ENCODE results near the gene SPEM3. TPM values are rescaled to one million over a fixed set of nuclear protein-coding genes. Genes with fewer than 3 reads are reported as not detected.
A peak's percentile ranks its signal among the peaks of the same experiment; 100 is the strongest.

Gene SPEM3
- total and polyA plus RNA-seq, 2 experiments from 2014 or later, result not detected

- Histone ChIP-seq H4K20me1 (ENCODE audit: insufficient read depth) (no peaks in the 10 kb centered on the region), H3K36me3 (ENCODE audit: low read depth) (no peaks in the 10 kb centered on the region), H3K9me3 (ENCODE audit: low read depth) (no peaks in the 10 kb centered on the region), H3K79me2 (ENCODE audit: insufficient read depth) (no peaks in the 10 kb centered on the region), H3K9ac (no peak overlapping the region), H3K4me3 (no peak overlapping the region), H3K27ac (no peak overlapping the region), H3K4me1 (ENCODE audit: insufficient read depth) (peaks cover 6% of the 10 kb centered on the region), H3K4me2 (ENCODE audit: unreplicated experiment) (no peak overlapping the region), H3F3A (ENCODE audit: insufficient read depth) (no peaks in the 10 kb centered on the region), H3K9me2 (ENCODE audit: insufficient read depth) (no peaks in the 10 kb centered on the region), H3K27me3 (replicated peaks; ENCODE audit: insufficient read depth) (no peaks in the 10 kb centered on the region), H2AFZ (no peak overlapping the region)
- in situ Hi-C loops (cut with MboI), result no loop called here
- no peak for TF ChIP-seq EZH2 (IDR thresholded peaks at IDR 0.05; ENCODE audit: insufficient read depth, poor library complexity, severe bottlenecking)
- no peak for TF ChIP-seq EZH2phosphoT487 (IDR thresholded peaks at IDR 0.05; ENCODE audit: insufficient read depth, low read depth)
- 77 to 82% methylated on average over 10 of the region's 10 CpGs for WGBS, 2 experiments (ENCODE audit: low coverage in 1 of 2, low lambda C conversion rate in 2 of 2, missing lambda C conversion rate in 2 of 2)
- DNase-seq, result no peak
These were observed 45.8 kb upstream of the SPEM3 start for GRCh38 chr17:7382901-7383300.

GRCh38 chr17:7383371-7383741, 45.3 kb upstream of the SPEM3 start:
- Histone ChIP-seq H3F3A (ENCODE audit: insufficient read depth) (no peaks in the 10 kb centered on the region), H3K4me3 (no peak overlapping the region), H3K9me3 (ENCODE audit: low read depth) (no peaks in the 10 kb centered on the region), H3K9me2 (ENCODE audit: insufficient read depth) (no peaks in the 10 kb centered on the region), H3K27me3 (replicated peaks; ENCODE audit: insufficient read depth) (no peaks in the 10 kb centered on the region), H3K79me2 (ENCODE audit: insufficient read depth) (no peaks in the 10 kb centered on the region), H3K27ac (no peak overlapping the region), H3K9ac (no peak overlapping the region), H4K20me1 (ENCODE audit: insufficient read depth) (no peaks in the 10 kb centered on the region), H3K4me2 (ENCODE audit: unreplicated experiment) (no peak overlapping the region), H2AFZ (no peak overlapping the region), H3K36me3 (ENCODE audit: low read depth) (peaks cover under 1% of the 10 kb centered on the region; the same call in 1 of the 2 replicates), H3K4me1 (ENCODE audit: insufficient read depth) (peaks cover 6% of the 10 kb centered on the region)
- DNase-seq, result no peak
- in situ Hi-C loops (cut with MboI), result no loop called here
- TF ChIP-seq EZH2phosphoT487 (IDR thresholded peaks at IDR 0.05; ENCODE audit: insufficient read depth, low read depth), result no peak
- TF ChIP-seq EZH2 (IDR thresholded peaks at IDR 0.05; ENCODE audit: insufficient read depth, poor library complexity, severe bottlenecking), result no peak
- WGBS, 2 experiments (ENCODE audit: low coverage in 1 of 2, low lambda C conversion rate in 2 of 2, missing lambda C conversion rate in 2 of 2), result 66 to 72% methylated on average over 11 of the region's 11 CpGs

- H3K4me3 ChIP-seq, result no peak overlapping the region
- no peak overlapping the region for H2AFZ ChIP-seq
- H4K20me1 ChIP-seq (ENCODE audit: insufficient read depth), result no peaks in the 10 kb centered on the region
- H3K4me1 ChIP-seq (ENCODE audit: insufficient read depth), result peaks cover 6% of the 10 kb centered on the region
- H3K9me2 ChIP-seq (ENCODE audit: insufficient read depth), result no peaks in the 10 kb centered on the region
- peak; percentile 32 for DNase-seq
- H3K27me3 ChIP-seq (replicated peaks; ENCODE audit: insufficient read depth), result no peaks in the 10 kb centered on the region
- no peaks in the 10 kb centered on the region for H3K9me3 ChIP-seq (ENCODE audit: low read depth)
- TF ChIP-seq EZH2 (IDR thresholded peaks at IDR 0.05; ENCODE audit: insufficient read depth, poor library complexity, severe bottlenecking), result no peak
- TF ChIP-seq EZH2phosphoT487 (IDR thresholded peaks at IDR 0.05; ENCODE audit: insufficient read depth, low read depth), result no peak
- in situ Hi-C loops (cut with MboI), result no loop called here
- H3K4me2 ChIP-seq (ENCODE audit: unreplicated experiment), result no peak overlapping the region
- no peaks in the 10 kb centered on the region for H3K79me2 ChIP-seq (ENCODE audit: insufficient read depth)
- peaks cover 4% of the 10 kb centered on the region; the same call in 1 of the 2 replicates for H3K36me3 ChIP-seq (ENCODE audit: low read depth)
- no peak overlapping the region for H3K9ac ChIP-seq
- H3K27ac ChIP-seq, result no peak overlapping the region
- H3F3A ChIP-seq (ENCODE audit: insufficient read depth), result no peaks in the 10 kb centered on the region
- WGBS, 2 experiments (ENCODE audit: low coverage in 1 of 2, low lambda C conversion rate in 2 of 2, missing lambda C conversion rate in 2 of 2), result 29 to 32% methylated on average over 55 to 65 of the region's 65 CpGs
These were observed 44.7 kb upstream of the SPEM3 start for GRCh38 chr17:7383742-7384488.

- Histone ChIP-seq H3K4me3 (no peak overlapping the region), H3K79me2 (ENCODE audit: insufficient read depth) (no peaks in the 10 kb centered on the region), H3K9me2 (ENCODE audit: insufficient read depth) (no peaks in the 10 kb centered on the region), H3F3A (ENCODE audit: insufficient read depth) (no peaks in the 10 kb centered on the region), H3K27me3 (replicated peaks; ENCODE audit: insufficient read depth) (no peaks in the 10 kb centered on the region), H2AFZ (no peak overlapping the region), H3K27ac (no peak overlapping the region), H3K9ac (no peak overlapping the region), H3K4me1 (ENCODE audit: insufficient read depth) (peaks cover 6% of the 10 kb centered on the region), H4K20me1 (ENCODE audit: insufficient read depth) (no peaks in the 10 kb centered on the region), H3K36me3 (ENCODE audit: low read depth) (peaks cover 4% of the 10 kb centered on the region; the same call in 1 of the 2 replicates), H3K4me2 (ENCODE audit: unreplicated experiment) (no peak overlapping the region), H3K9me3 (ENCODE audit: low read depth) (no peaks in the 10 kb centered on the region)
- TF ChIP-seq EZH2 (IDR thresholded peaks at IDR 0.05; ENCODE audit: insufficient read depth, poor library complexity, severe bottlenecking) (no peak), EZH2phosphoT487 (IDR thresholded peaks at IDR 0.05; ENCODE audit: insufficient read depth, low read depth) (no peak)
- DNase-seq, result no peak
- in situ Hi-C loops (cut with MboI), result no loop called here
- WGBS, 2 experiments (ENCODE audit: low coverage in 1 of 2, low lambda C conversion rate in 2 of 2, missing lambda C conversion rate in 2 of 2), result 82 to 87% methylated on average over 23 of the region's 23 CpGs
These were observed 44.1 kb upstream of the SPEM3 start for GRCh38 chr17:7384489-7385081.
